Smooth muscle cell (in vitro differentiated cells): Measurements from ENCODE around the gene PRKD2. TPM values are rescaled to one million over a fixed set of nuclear protein-coding genes. Genes with fewer than 3 reads are reported as not detected.

Experiments used
- DNase-seq: peaks from one replicate; lab custom pipeline; 2025; ENCODE audit not compliant: unreplicated experiment; lab: John Stamatoyannopoulos, UW
- H2AFZ ChIP-seq: fragments of 200-600 bp; sonication (generic); 2 replicates; pipeline ENCODE4 v1.6.0; 2016; ENCODE audit warnings: antibody characterized with exemption, low read depth, mild to moderate bottlenecking
- H3F3A ChIP-seq: fragments of 200-600 bp; sonication (generic); 2 replicates; pipeline ENCODE4 v1.6.0; 2017; ENCODE audit warnings: antibody characterized with exemption, low read depth
- H3K27ac ChIP-seq: fragments of 200-600 bp; sonication (generic); 2 replicates; pipeline ENCODE4 v1.5.1; 2016; ENCODE audit warnings: low read depth, mild to moderate bottlenecking
- H3K27me3 ChIP-seq: fragments of 200-600 bp; sonication (generic); 2 replicates; pipeline ENCODE4 v1.6.1; 2016; ENCODE audit warnings: low read depth, mild to moderate bottlenecking
- H3K36me3 ChIP-seq: fragments of 200-600 bp; sonication (generic); 2 replicates; pipeline ENCODE4 v1.5.1; 2016; ENCODE audit warnings: low read depth
- H3K4me1 ChIP-seq: fragments of 200-600 bp; sonication (generic); 2 replicates; pipeline ENCODE4 v1.5.1; 2016; ENCODE audit warnings: low read depth
- H3K4me2 ChIP-seq: fragments of 200-600 bp; sonication (generic); 2 replicates; pipeline ENCODE4 v1.6.0; 2016; ENCODE audit warnings: mild to moderate bottlenecking
- H3K4me3 ChIP-seq: fragments of 200-600 bp; sonication (generic); 2 replicates; pipeline ENCODE4 v1.5.1; 2016; ENCODE audit warnings: mild to moderate bottlenecking
- H3K79me2 ChIP-seq: fragments of 200-600 bp; sonication (generic); 2 replicates; pipeline ENCODE4 v1.6.0; 2016; ENCODE audit warnings: low read depth, mild to moderate bottlenecking
- H3K9ac ChIP-seq: fragments of 200-600 bp; sonication (generic); 2 replicates; pipeline ENCODE4 v1.6.0; 2016; ENCODE audit warnings: low read depth
- H3K9me3 ChIP-seq: fragments of 200-600 bp; sonication (generic); replicated peaks from 2 replicates; pipeline ENCODE4 v1.5.1; 2016; ENCODE audit warnings: low read depth
- H4K20me1 ChIP-seq: fragments of 200-600 bp; sonication (generic); 2 replicates; pipeline ENCODE4 v1.6.0; 2016; ENCODE audit warnings: low read depth
- WGBS: methylation state at CpG from one replicate; pipeline ENCODE4 v1.1.7; 2016; ENCODE audit warnings: low lambda C conversion rate; 5-methylcytosine and 5-hydroxymethylcytosine counted together
- polyA plus RNA-seq: library from polyadenylated mRNA; unstranded; fragments of >200 nt; fragmentation: Nextera tagmentation; extraction: Ambion mirVana; gene quantifications from 2 replicates; pipeline ENCODE4 v1.2.1, GENCODE V29; 2016
- total RNA-seq: library from RNA; depleted of rRNA; stranded (reverse); fragments of >200 nt; gene quantifications from 2 replicates; pipeline ENCODE4 v1.2.3, GENCODE V29; 2014
- TF ChIP-seq, protein P1 (sequence below): fragments of 200-600 bp; sonication (generic); IDR thresholded peaks from 2 replicates; pipeline ENCODE4 v1.5.1; 2017; ENCODE audit warnings: borderline replicate concordance, mild to moderate bottlenecking, antibody characterized with exemption; ENCODE audit not compliant: insufficient read depth, poor library complexity, severe bottlenecking

Gene PRKD2
- total and polyA plus RNA-seq, 2 experiments from 2014 or later, result 24.2 to 34.6 TPM

- Histone ChIP-seq H3K9ac (peak within 1 kb of the TSS; percentile 93), H3K4me1 (peaks cover 8% of the 10 kb centered on the region), H3F3A (no peaks in the 10 kb centered on the region), H3K4me3 (peak within 1 kb of the TSS; percentile 97), H3K36me3 (no peaks in the 10 kb centered on the region), H3K79me2 (peaks cover 50% of the 10 kb centered on the region), H3K9me3 (no peaks in the 10 kb centered on the region), H3K27ac (peak within 1 kb of the TSS; percentile 56), H2AFZ (peak within 1 kb of the TSS; percentile 82), H3K27me3 (no peaks in the 10 kb centered on the region), H4K20me1 (peaks cover 42% of the 10 kb centered on the region), H3K4me2 (peak within 1 kb of the TSS; percentile 99)
- TF ChIP-seq, protein P1, sequence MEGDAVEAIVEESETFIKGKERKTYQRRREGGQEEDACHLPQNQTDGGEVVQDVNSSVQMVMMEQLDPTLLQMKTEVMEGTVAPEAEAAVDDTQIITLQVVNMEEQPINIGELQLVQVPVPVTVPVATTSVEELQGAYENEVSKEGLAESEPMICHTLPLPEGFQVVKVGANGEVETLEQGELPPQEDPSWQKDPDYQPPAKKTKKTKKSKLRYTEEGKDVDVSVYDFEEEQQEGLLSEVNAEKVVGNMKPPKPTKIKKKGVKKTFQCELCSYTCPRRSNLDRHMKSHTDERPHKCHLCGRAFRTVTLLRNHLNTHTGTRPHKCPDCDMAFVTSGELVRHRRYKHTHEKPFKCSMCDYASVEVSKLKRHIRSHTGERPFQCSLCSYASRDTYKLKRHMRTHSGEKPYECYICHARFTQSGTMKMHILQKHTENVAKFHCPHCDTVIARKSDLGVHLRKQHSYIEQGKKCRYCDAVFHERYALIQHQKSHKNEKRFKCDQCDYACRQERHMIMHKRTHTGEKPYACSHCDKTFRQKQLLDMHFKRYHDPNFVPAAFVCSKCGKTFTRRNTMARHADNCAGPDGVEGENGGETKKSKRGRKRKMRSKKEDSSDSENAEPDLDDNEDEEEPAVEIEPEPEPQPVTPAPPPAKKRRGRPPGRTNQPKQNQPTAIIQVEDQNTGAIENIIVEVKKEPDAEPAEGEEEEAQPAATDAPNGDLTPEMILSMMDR, result no peak
- 5% methylated on average over 13 of the region's 74 CpGs for whole genome bisulfite sequencing
- DNase-seq, result peak; percentile 28
Measured at GRCh38 chr19:46746281-46747057, 29.6 kb upstream of the PRKD2 start, which contains the start of gene STRN4. Gene STRN4 (minus strand): TSS chr19:46746450. CDS start chr19:46746430, 20 bp downstream.

DNA sequence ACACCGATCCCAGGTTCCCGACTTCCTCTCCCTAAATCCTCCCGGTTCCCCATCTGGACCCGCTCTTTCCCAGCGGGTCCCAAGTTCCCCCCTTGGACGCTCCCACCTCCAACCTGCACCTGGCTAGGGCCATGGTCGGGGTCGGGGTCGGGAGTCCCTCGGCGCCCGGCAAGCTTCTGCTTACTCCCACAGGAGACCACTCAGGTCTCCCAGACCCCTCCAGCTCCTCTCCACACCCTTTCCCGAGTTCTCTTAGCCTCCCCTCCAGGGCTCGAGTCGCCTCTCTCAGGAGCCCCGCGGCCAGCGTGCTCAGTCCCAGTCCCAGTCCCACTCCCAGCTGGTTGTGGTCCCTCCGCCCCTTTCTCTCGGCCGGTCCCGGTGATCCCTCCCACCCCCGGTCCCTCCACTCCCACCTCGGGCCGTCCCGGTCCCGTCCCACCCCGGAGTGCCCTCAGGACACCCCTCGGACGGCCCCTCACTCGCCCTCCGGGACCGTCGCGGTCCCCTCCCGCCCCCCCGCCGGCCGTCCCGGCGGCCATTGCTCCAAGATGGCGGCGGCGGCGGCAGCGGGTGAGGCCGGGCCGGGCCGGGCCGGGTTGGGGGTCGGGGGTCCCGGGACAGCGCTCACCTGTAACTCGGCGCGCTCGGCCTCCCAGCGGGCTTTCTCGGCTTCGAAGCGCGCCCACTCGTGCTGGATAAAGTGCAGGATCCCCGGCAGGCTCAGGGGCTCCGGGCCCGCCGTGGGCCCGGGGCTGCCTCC lies 28.8 kb upstream of the PRKD2 start, which contains the start of gene FKRP:
Gene FKRP, plus strand, starts transcription at position 537 of the 760 bp plus-strand sequence. CDS start 9,394 bp downstream, outside the sequence.
- peak within 1 kb of the TSS; percentile 82 for H2AFZ ChIP-seq
- no peak for DNase-seq
- H3K4me1 ChIP-seq, result peaks cover 8% of the 10 kb centered on the region
- peak within 1 kb of the TSS; percentile 93 for H3K9ac ChIP-seq
- H4K20me1 ChIP-seq, result peaks cover 50% of the 10 kb centered on the region
- H3K4me2 ChIP-seq, result peak within 1 kb of the TSS; percentile 99
- H3K36me3 ChIP-seq, result no peaks in the 10 kb centered on the region
- TF ChIP-seq, protein P1, result no peak
- no peaks in the 10 kb centered on the region for H3F3A ChIP-seq
- no peaks in the 10 kb centered on the region for H3K27me3 ChIP-seq
- peak within 1 kb of the TSS; percentile 97 for H3K4me3 ChIP-seq
- peak within 1 kb of the TSS; percentile 56 for H3K27ac ChIP-seq
- peaks cover 57% of the 10 kb centered on the region for H3K79me2 ChIP-seq
- 0% methylated on average over 8 of the region's 68 CpGs for WGBS
- no peaks in the 10 kb centered on the region for H3K9me3 ChIP-seq

DNA sequence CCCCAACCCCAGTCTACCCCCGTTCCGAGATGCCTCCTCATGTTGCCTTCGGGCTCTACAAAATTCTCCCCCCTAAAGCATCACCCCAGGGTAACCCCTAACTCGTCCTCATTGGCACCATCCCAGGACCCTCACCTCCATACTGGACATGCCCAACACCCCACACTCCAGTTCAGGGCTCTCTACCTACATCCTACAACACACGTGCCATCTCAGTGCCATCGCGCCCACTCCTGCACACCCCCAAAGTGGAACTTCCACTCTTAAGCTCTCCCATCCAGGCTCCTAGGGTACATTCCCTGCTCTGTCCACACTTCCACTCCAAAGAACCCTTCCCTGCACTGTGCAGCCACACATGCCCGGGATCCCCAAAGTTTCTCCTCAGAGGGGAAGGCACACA lies 28.1 kb upstream of the PRKD2 start:
- TF ChIP-seq, protein P1, result no peak
- H3F3A ChIP-seq, result no peaks in the 10 kb centered on the region
- no peaks in the 10 kb centered on the region for H3K27me3 ChIP-seq
- H3K4me2 ChIP-seq, result peak overlapping the region; percentile 99
- peak overlapping the region; percentile 97 for H3K4me3 ChIP-seq
- WGBS, result 46% methylated on average over 8 of the region's 8 CpGs
- H3K27ac ChIP-seq, result no peak overlapping the region
- H3K9ac ChIP-seq, result peak overlapping the region; percentile 93
- peaks cover 56% of the 10 kb centered on the region for H4K20me1 ChIP-seq
- H3K4me1 ChIP-seq, result peaks cover 8% of the 10 kb centered on the region
- no peaks in the 10 kb centered on the region for H3K36me3 ChIP-seq
- H3K9me3 ChIP-seq, result no peaks in the 10 kb centered on the region
- H2AFZ ChIP-seq, result no peak overlapping the region
- peaks cover 64% of the 10 kb centered on the region for H3K79me2 ChIP-seq
- DNase-seq, result no peak
